GM23338 (cell line): Measurements from ENCODE around the gene CA4.

Source experiments
- EZH2 ChIP-seq: fragments of 200-600 bp; sonication (generic); IDR thresholded peaks from one replicate; pipeline ENCODE4 v1.8.0; 2017; ENCODE audit warnings: antibody characterized with exemption, mild to moderate bottlenecking, low read depth; ENCODE audit not compliant: unreplicated experiment
- ZNF114 ChIP-seq: fragments of 250-450 bp; sonication (Bioruptor Pico); IDR thresholded peaks from 2 replicates; pipeline ENCODE4 v1.5.0; 2020; ENCODE audit warnings: mild to moderate bottlenecking, moderate library complexity
- ZNF331 ChIP-seq: fragments of 250-450 bp; sonication (Bioruptor Pico); IDR thresholded peaks from 2 replicates; pipeline ENCODE4 v1.5.0; 2020; ENCODE audit warnings: low read depth, mild to moderate bottlenecking, moderate library complexity
- TF ChIP-seq, protein P1 (sequence below), 2 experiments: fragments of 200-600 bp in 1 of 2; sonication (generic) in 1 of 2; conservative IDR thresholded peaks; 2 replicates each; pipeline versions ENCODE4 v1.5.1 to v1.6.1; 2016 to 2017; ENCODE audit warnings: antibody characterized with exemption in 2 of 2, low read depth in 2 of 2, mild to moderate bottlenecking in 2 of 2, moderate library complexity in 1 of 2

DNA sequence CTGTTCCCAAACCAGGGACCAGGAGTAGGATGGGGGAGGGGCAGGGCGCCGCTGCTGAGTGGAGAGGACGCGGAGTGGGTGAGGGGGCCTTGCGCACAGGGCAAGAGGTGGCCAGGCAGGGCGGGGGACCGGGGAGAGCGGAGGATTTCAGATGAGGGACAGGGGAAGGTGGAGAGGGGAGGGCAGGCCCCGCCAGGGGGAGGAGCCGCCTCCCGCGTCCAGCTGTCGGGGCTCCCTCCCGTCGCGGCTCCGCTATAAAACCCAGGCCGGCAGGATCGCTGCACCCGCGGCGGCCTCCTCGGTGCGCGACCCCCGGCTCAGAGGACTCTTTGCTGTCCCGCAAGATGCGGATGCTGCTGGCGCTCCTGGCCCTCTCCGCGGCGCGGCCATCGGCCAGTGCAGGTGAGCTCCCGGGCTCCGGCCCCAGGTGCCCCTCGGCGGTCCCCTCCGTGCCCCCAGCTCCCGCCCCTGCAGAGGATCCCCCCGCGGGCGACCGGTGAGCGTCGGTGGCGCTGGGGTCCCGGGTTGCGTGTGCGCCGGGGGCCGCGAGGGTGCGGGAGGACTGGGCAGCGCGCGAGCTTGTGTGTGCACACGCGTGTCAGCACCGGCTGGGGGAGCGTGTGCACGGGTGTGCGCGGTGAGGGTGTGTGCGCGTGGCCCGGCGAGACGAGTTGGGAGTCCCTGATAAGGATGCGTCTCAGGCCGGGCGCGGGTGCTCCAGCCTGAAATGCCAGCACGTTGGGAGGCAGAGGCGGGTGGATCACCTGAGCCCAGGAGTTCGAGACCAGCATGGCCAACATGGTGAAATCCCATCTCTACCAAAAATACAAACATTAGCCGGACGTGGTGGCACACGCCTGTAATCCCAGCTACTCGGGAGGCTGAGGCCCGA, at the start of gene CA4:
- TF ChIP-seq EZH2, result peak; percentile 21
- TF ChIP-seq ZNF331 (CRISPR knock-in tag), result no peak
- no peak for TF ChIP-seq ZNF114 (CRISPR knock-in tag)
- TF ChIP-seq, protein P1, sequence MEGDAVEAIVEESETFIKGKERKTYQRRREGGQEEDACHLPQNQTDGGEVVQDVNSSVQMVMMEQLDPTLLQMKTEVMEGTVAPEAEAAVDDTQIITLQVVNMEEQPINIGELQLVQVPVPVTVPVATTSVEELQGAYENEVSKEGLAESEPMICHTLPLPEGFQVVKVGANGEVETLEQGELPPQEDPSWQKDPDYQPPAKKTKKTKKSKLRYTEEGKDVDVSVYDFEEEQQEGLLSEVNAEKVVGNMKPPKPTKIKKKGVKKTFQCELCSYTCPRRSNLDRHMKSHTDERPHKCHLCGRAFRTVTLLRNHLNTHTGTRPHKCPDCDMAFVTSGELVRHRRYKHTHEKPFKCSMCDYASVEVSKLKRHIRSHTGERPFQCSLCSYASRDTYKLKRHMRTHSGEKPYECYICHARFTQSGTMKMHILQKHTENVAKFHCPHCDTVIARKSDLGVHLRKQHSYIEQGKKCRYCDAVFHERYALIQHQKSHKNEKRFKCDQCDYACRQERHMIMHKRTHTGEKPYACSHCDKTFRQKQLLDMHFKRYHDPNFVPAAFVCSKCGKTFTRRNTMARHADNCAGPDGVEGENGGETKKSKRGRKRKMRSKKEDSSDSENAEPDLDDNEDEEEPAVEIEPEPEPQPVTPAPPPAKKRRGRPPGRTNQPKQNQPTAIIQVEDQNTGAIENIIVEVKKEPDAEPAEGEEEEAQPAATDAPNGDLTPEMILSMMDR (conservative IDR thresholded peaks at IDR 0.05; ENCODE audit: low read depth in 2 of 2), result no peak
